22Rv1 (cell line): ENCODE measurements around the gene SLC1A5.
A peak's percentile ranks its signal among the peaks of the same experiment; 100 is the strongest.

Experiments
- H3K27ac ChIP-seq: fragments of 450-650 bp; 2 replicates; pipeline ENCODE4 v1.5.1; 2017
- ZFX ChIP-seq: fragments of 450-650 bp; IDR thresholded peaks from 2 replicates; pipeline ENCODE4 v1.6.1; 2017; ENCODE audit warnings: antibody characterized with exemption, borderline replicate concordance
- TF ChIP-seq, protein P1 (sequence below): fragments of 450-650 bp; IDR thresholded peaks from 2 replicates; pipeline ENCODE4 v1.5.1; 2017; ENCODE audit warnings: mild to moderate bottlenecking

Gene SLC1A5

DNA sequence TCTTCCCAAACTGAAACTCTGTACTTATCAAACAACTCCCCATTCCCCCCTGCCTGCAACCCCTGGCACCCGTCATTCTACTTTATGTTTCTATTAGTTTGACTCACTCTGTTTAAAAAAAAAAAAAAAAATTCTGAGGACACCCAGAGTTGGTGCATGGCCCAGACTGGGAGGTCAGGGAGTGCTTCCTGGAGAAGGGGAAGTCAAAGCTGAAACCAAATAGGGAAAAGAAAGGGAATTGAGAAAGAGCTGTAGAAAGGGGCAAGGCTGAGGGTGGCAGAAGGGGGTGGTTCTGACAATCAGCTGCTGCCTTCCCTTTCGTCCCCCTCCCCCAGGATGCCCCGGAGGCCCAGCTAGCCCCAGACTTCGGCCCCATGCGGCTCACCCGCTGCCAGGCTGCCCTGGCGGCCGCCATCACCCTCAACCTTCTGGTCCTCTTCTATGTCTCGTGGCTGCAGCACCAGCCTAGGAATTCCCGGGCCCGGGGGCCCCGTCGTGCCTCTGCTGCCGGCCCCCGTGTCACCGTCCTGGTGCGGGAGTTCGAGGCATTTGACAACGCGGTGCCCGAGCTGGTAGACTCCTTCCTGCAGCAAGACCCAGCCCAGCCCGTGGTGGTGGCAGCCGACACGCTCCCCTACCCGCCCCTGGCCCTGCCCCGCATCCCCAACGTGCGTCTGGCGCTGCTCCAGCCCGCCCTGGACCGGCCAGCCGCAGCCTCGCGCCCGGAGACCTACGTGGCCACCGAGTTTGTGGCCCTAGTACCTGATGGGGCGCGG lies 33.1 kb downstream of the SLC1A5 start:
- no peak overlapping the region for H3K27ac ChIP-seq
- TF ChIP-seq ZFX, result no peak
- TF ChIP-seq, protein P1, sequence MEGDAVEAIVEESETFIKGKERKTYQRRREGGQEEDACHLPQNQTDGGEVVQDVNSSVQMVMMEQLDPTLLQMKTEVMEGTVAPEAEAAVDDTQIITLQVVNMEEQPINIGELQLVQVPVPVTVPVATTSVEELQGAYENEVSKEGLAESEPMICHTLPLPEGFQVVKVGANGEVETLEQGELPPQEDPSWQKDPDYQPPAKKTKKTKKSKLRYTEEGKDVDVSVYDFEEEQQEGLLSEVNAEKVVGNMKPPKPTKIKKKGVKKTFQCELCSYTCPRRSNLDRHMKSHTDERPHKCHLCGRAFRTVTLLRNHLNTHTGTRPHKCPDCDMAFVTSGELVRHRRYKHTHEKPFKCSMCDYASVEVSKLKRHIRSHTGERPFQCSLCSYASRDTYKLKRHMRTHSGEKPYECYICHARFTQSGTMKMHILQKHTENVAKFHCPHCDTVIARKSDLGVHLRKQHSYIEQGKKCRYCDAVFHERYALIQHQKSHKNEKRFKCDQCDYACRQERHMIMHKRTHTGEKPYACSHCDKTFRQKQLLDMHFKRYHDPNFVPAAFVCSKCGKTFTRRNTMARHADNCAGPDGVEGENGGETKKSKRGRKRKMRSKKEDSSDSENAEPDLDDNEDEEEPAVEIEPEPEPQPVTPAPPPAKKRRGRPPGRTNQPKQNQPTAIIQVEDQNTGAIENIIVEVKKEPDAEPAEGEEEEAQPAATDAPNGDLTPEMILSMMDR, result no peak

- TF ChIP-seq, protein P1, result peak; percentile 82
- no peak for TF ChIP-seq ZFX
- no peak overlapping the region for H3K27ac ChIP-seq
These were observed 34.8 kb downstream of the SLC1A5 start for GRCh38 chr19:46753420-46754155.

DNA sequence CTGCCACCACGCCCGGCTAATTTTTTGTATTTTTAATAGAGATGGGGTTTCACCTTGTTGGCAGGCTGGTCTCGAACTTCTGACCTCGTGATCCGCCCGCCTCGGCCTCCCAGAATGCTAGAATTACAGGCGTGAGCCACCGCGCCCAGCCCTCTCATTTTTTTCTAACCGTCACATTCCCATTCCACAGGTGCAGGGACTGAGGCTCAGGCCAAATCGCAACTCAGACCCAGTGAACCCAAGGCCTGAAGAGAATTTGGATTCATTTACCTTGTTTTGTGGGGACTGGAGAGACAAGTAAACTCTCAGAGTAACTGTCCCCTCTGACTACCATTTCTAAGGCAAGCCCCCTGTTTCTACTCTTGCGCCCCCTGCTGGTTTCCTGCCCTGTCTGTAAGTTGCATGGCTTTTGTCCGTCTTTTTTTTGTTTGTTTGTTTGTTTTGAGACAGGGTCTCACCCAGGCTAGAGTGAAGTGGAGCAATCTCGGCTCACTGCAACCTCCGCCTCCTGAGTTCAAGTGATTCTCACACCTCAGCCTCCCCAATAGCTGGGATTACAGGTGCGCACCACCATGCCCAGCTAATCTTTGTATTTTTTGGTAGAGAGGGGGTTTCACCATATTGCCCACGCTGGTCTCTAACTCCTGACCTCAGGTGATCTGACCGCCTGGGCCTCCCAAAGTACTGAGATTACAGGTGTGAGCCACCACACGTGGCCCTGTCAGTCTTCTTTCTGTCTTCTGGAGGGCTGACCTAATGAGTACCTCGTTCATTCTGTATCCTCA lies 39.9 kb downstream of the SLC1A5 start:
- TF ChIP-seq, protein P1, result peak; percentile 93
- TF ChIP-seq ZFX, result no peak
- H3K27ac ChIP-seq, result no peak overlapping the region

DNA sequence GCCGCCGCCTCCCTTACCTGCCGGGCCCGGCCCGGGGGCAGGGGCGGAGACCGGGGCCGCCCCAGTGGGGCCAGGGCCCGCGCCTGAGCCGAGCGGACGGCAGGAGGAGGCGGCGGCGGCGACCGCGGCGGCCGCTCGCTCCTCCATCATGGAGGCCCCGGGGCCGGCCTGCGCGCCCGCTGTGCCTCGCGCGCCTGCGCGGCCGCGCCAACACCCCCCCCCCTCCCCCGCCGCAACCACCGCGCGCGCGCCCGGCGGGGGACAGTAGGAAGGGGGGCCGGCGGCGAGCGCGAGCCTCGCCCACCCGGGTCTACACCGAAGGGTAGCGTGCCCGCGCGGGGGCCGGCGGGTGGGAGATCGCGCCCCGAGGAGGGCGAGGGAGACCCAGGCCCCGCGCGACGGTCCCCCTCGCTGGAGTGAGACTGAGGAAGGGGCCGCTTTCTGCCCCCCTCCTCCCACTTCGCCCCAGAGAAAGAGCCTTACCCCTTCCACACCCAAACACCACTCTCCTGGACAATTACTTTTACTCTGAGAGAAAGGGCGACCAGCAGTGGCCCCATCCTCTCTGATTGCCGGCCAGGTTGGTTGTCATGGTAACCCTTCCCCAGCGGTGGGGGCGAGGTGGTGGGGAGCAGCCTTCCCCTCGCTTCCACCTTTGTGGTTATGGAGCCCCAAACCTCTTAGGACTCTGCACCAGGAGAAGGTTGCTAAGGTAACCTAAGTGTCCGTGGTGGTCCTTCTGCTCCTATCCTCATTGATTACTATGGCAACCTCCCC lies 41.9 kb downstream of the SLC1A5 start, which contains the start of gene STRN4:
STRN4 (minus strand) TSS at position 170 of the 777 bp plus-strand sequence; CDS start at position 150, 20 bp downstream.
- TF ChIP-seq, protein P1, result no peak
- TF ChIP-seq ZFX, result no peak
- peak within 1 kb of the TSS; percentile 80 for H3K27ac ChIP-seq

DNA sequence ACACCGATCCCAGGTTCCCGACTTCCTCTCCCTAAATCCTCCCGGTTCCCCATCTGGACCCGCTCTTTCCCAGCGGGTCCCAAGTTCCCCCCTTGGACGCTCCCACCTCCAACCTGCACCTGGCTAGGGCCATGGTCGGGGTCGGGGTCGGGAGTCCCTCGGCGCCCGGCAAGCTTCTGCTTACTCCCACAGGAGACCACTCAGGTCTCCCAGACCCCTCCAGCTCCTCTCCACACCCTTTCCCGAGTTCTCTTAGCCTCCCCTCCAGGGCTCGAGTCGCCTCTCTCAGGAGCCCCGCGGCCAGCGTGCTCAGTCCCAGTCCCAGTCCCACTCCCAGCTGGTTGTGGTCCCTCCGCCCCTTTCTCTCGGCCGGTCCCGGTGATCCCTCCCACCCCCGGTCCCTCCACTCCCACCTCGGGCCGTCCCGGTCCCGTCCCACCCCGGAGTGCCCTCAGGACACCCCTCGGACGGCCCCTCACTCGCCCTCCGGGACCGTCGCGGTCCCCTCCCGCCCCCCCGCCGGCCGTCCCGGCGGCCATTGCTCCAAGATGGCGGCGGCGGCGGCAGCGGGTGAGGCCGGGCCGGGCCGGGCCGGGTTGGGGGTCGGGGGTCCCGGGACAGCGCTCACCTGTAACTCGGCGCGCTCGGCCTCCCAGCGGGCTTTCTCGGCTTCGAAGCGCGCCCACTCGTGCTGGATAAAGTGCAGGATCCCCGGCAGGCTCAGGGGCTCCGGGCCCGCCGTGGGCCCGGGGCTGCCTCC lies 42.7 kb downstream of the SLC1A5 start, which contains the start of gene FKRP:
FKRP (plus strand) TSS at position 537 of the 760 bp plus-strand sequence. CDS start 9,394 bp downstream, outside the sequence.
- TF ChIP-seq ZFX, result no peak
- TF ChIP-seq, protein P1, result no peak

DNA sequence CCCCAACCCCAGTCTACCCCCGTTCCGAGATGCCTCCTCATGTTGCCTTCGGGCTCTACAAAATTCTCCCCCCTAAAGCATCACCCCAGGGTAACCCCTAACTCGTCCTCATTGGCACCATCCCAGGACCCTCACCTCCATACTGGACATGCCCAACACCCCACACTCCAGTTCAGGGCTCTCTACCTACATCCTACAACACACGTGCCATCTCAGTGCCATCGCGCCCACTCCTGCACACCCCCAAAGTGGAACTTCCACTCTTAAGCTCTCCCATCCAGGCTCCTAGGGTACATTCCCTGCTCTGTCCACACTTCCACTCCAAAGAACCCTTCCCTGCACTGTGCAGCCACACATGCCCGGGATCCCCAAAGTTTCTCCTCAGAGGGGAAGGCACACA lies 43.4 kb downstream of the SLC1A5 start:
- peak overlapping the region; percentile 80 for H3K27ac ChIP-seq
- TF ChIP-seq, protein P1, result no peak
- no peak for TF ChIP-seq ZFX

More for the DNA sequence above, 42.7 kb downstream of the SLC1A5 start, which contains the start of gene FKRP:
- peak within 1 kb of the TSS; percentile 80 for H3K27ac ChIP-seq
